K562 (cell line): ENCODE results near the gene FCRLA. TPM values are rescaled to one million over a fixed set of nuclear protein-coding genes. Genes with fewer than 3 reads are reported as not detected.

Experiments used
- AFF1 ChIP-seq, 2 experiments: fragments of 450-650 bp; IDR thresholded peaks; 2 replicates each; pipeline ENCODE4 v1.6.1; 2018; ENCODE audit warnings: mild to moderate bottlenecking in 2 of 2, low read depth in 1 of 2; ENCODE audit not compliant: partially characterized antibody in 2 of 2
- BCL6 ChIP-seq: fragments of 250-450 bp; sonication (Bioruptor Pico); IDR thresholded peaks from 2 replicates; pipeline ENCODE4 v1.4.0; 2020
- CCAR2 ChIP-seq: fragments of 200-400 bp; formaldehyde crosslinking; IDR thresholded peaks from 2 replicates; pipeline ENCODE4 v1.6.1; 2017; ENCODE audit warnings: mild to moderate bottlenecking, low read depth, low read length
- CUX1 ChIP-seq: fragments of 200-800 bp; sonication (Bioruptor generic); IDR thresholded peaks from 2 replicates; pipeline ENCODE4 v1.6.1; 2016; ENCODE audit warnings: missing genetic modification characterization, missing compliant biosample characterization
- CXXC5 ChIP-seq: fragments of 250-450 bp; sonication (Bioruptor Pico); IDR thresholded peaks from 2 replicates; pipeline ENCODE4 v1.8.0; 2022; ENCODE audit warnings: inconsistent platforms, mild to moderate bottlenecking, moderate library complexity
- DMBX1 ChIP-seq: fragments of 250-450 bp; sonication (Bioruptor Pico); IDR thresholded peaks from 2 replicates; pipeline ENCODE4 v1.8.0; 2022; ENCODE audit warnings: inconsistent platforms, mild to moderate bottlenecking, moderate library complexity, borderline replicate concordance
- LARP7 ChIP-seq: fragments of 450-650 bp; IDR thresholded peaks from 2 replicates; pipeline ENCODE4 v1.6.1; 2016
- NFE2 ChIP-seq: IDR thresholded peaks from 2 replicates; pipeline ENCODE4 v1.6.1; 2014; ENCODE audit warnings: antibody characterized with exemption, low read depth
- POLR3G ChIP-seq: IDR thresholded peaks from 2 replicates; pipeline ENCODE4 v1.6.1; 2011; ENCODE audit not compliant: insufficient read length, insufficient replicate concordance; ENCODE audit errors: extremely low read depth
- PREB ChIP-seq: sonication (generic); formaldehyde crosslinking; IDR thresholded peaks from 2 replicates; pipeline ENCODE4 v1.8.1; 2023; ENCODE audit warnings: mild to moderate bottlenecking, missing genetic modification reagents
- SAP30 ChIP-seq: fragments of 200-600 bp; sonication (generic); IDR thresholded peaks from 2 replicates; pipeline ENCODE4 v1.6.1; 2012; ENCODE audit warnings: borderline replicate concordance, low read depth, mild to moderate bottlenecking, moderate library complexity, low read length, control low read depth, inconsistent platforms; ENCODE audit not compliant: insufficient read depth, poor library complexity, severe bottlenecking
- SIN3B ChIP-seq: fragments of 450-650 bp; IDR thresholded peaks from 2 replicates; pipeline ENCODE4 v1.6.1; 2017; ENCODE audit warnings: low read depth, mild to moderate bottlenecking, moderate library complexity
- XRCC4 ChIP-seq: IDR thresholded peaks from one replicate; pipeline ENCODE4 v1.6.1; 2011; ENCODE audit not compliant: insufficient read depth, insufficient read length; ENCODE audit errors: extremely low read depth
- polyA plus RNA-seq, 8 experiments: library from polyadenylated mRNA; depleted of rRNA in 4 of 8; stranded (reverse) in 5 of 8; unstranded in 3 of 8; fragments of >200 nt; fragmentation: Nextera tagmentation in 2 of 8; fragmentation: Illumina TruSeq in 1 of 8; extraction: Ambion mirVana in 2 of 8; extraction: Trizol in 1 of 8; gene quantifications; 2 replicates each; pipeline versions ENCODE4 v1.2.1 to v1.2.3, GENCODE V29; 2011 to 2014; ENCODE audit warnings: inconsistent platforms in 1 of 8, missing spikeins in 1 of 8
- total RNA-seq, 7 experiments: library from RNA; depleted of rRNA in 6 of 7; stranded (reverse); fragments of >200 nt in 6 of 7; fragmentation: Illumina TruSeq in 2 of 7; extraction: Trizol in 2 of 7; gene quantifications; 2 replicates each; pipeline versions ENCODE4 v1.2.1 to v1.2.3, GENCODE V29; 2011 to 2021; ENCODE audit warnings: low replicate concordance in 1 of 7

FCRLA gene
- total and polyA plus RNA-seq, 9 of the 15 experiments (the other 6 are each of a cell fraction or from before 2014, with no cell fraction given) = 0.09 to 0.84 (median 0.44) TPM

GRCh38 chr1:161738627-161739287 lies 31.7 kb downstream of the FCRLA start (continued):
- TF ChIP-seq AFF1 (IDR thresholded peaks at IDR 0.05; ENCODE audit: low read depth in 1 of 2, partially characterized antibody in 2 of 2) (peak in 1 of 2 experiments; percentile 59), XRCC4 (no peak), POLR3G (no peak), SAP30 (no peak), NFE2 (peak; percentile 48), CCAR2 (no peak), PREB (CRISPR knock-in tag) (no peak), LARP7 (peak; percentile 72; the same call in 1 of the 2 replicates), SIN3B (no peak), CXXC5 (peak; percentile 18; the same call in 1 of the 2 replicates), CUX1 (CRISPR knock-in tag) (no peak), DMBX1 (no peak), BCL6 (CRISPR knock-in tag) (no peak)
